Ovary (tissue), 3 donors: ENCODE data around the gene GATA3.

ENCODE experiments used
- EP300 ChIP-seq: sonication (generic); formaldehyde crosslinking; IDR thresholded peaks from one replicate; pipeline ENCODE4 v1.6.1; 2017; ENCODE audit warnings: antibody characterized with exemption
- POLR2A ChIP-seq: fragments of 450-650 bp; IDR thresholded peaks from one replicate; pipeline ENCODE4 v1.6.1; 2017; ENCODE audit warnings: antibody characterized with exemption, mild to moderate bottlenecking, moderate library complexity
- TF ChIP-seq, protein P1 (sequence below), 3 donors: fragments of 450-650 bp in 2 of 3; fragments of 200-600 bp in 1 of 3; IDR thresholded peaks; one replicate each; pipeline versions ENCODE4 v1.5.1 to v1.8.0; 2016 to 2022; ENCODE audit warnings: antibody characterized with exemption in 3 of 3, mild to moderate bottlenecking in 1 of 3
- donor health status: DM: no; HTN: no; CAD: no.

- TF ChIP-seq, protein P1, sequence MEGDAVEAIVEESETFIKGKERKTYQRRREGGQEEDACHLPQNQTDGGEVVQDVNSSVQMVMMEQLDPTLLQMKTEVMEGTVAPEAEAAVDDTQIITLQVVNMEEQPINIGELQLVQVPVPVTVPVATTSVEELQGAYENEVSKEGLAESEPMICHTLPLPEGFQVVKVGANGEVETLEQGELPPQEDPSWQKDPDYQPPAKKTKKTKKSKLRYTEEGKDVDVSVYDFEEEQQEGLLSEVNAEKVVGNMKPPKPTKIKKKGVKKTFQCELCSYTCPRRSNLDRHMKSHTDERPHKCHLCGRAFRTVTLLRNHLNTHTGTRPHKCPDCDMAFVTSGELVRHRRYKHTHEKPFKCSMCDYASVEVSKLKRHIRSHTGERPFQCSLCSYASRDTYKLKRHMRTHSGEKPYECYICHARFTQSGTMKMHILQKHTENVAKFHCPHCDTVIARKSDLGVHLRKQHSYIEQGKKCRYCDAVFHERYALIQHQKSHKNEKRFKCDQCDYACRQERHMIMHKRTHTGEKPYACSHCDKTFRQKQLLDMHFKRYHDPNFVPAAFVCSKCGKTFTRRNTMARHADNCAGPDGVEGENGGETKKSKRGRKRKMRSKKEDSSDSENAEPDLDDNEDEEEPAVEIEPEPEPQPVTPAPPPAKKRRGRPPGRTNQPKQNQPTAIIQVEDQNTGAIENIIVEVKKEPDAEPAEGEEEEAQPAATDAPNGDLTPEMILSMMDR (IDR thresholded peaks at IDR 0.05): no peak
- TF ChIP-seq EP300 (no peak), POLR2A (no peak)
Observed at GRCh38 chr10:8071666-8072065, 17.2 kb downstream of the GATA3 start.
